NCI-H460 (cell line): ENCODE data around the gene MYH10. TPM values are rescaled to one million over a fixed set of nuclear protein-coding genes. Genes with fewer than 3 reads are reported as not detected.
A peak's percentile ranks its signal among the peaks of the same experiment; 100 is the strongest.

Source experiments
- DNase-seq: peaks from one replicate; pipeline ENCODE4 v3.0.0-alpha.2; 2016; ENCODE audit warnings: low read depth; ENCODE audit errors: extremely low read depth
- total RNA-seq: library from RNA; depleted of rRNA; stranded (reverse); fragments of >200 nt; shearing (Covaris generic); gene quantifications from 2 replicates; pipeline ENCODE4 v1.2.3, GENCODE V29; 2014

MYH10 gene
- total RNA-seq, 1 experiment from 2014 or later, result 8.0 TPM

DNA sequence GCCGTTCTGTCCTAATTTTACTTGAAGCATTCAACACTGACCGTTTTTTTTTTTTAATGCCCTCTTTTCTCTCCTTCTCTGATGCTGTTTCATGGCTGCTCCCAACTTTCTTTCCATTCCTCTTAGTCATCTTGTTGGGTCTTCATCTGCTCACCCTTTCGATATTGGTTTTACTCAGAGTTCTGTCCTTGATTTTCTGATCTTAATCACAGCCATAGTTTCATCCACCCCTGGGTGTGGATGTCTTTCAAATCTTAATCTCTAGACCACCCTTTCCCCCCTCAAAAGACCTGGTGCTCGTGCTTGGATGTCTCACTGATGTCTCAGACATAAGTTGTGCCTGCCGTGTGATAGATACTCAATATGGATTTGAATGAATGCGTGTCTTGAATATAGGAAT, 172.4 kb downstream of the MYH10 start:
- no peak for DNase-seq

- DNase-seq, result no peak
Measured at GRCh38 chr17:8455665-8456209, 174.8 kb downstream of the MYH10 start.

DNA sequence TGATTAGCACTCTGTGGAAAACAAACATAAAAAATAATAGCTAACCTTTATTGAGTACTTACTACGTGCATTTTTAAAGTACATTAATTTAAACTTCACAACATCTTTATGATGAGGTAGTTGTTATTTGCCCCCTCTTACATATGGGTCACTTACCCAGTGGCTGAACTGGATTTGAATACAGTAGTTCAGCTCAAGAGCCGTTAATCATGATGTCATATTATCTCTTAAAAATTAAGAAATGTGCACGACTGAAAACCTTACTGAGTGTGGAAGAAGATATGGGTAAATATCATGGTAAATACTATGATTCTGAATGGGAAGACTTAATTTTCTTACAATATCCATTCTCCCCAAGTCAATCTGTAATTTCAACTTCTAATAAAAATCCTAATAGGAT, 177.2 kb downstream of the MYH10 start:
- no peak for DNase-seq

DNA sequence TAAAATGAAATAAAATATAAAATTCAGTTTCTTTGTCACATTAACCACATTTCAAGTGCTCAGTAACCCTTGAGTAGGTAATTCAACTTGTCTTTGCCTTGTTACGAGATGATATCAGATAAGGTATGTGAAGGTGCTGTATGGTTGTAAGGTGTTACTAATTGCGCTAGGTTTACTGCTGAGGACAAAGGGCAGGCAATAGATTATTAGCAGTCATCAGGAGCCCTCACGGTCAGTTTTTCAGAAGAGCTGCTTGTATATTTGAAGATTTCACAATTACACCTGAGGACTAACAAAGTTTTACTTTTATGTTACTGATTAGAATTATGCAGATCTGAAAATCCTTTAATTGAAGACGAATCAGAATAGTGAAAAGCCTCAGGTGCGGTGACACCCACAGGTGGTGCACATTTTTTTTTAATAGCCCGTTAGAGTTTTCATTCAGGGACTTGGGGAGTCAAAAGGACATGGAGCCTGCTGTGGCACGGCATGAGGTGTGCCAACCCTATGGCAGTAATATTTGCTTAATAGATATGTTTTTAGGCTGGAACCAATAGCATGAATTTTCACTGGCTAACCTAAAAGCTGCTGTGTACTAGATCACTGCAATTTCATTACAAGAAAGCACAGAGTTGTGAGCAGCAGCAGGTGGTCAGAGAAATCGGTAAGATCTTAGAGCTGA, 178.5 kb downstream of the MYH10 start:
- DNase-seq, result no peak

DNA sequence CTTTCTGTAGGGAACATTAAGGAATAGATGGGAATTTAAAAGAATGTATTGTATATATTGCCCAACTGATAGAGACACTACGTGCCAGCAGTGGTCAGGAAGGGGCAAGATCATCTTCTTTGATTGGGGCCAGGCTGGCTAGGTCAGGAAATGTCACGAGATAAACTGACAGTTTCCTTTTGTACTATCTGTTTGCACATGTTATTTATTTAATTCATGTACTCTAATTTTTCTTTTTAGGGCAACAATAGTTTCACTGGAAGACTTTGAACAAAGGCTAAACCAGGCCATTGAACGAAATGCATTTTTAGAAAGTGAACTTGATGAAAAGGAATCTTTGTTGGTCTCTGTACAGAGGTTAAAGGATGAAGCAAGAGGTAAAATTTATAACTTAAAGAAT, 182.2 kb downstream of the MYH10 start:
- DNase-seq, result no peak

DNA sequence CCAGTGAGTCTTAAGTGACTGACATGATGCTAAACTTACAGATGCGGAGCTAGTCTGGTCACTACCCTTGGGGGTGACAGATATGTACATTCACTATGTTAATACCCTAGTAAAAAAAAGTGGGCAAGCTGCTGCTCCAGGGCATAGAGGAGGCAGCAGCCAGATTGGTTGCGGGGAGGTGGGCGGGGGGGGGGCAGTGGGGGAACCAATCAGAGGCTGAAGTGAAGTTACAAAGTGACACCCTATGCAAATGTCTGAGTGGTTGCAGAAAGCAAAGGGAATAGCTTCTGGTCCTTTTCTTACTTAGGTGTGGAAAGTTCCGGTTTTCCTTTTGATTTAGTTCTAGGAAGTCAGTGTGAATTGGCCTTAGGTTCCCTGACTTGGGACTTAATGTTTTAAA, 182.7 kb downstream of the MYH10 start:
- DNase-seq, result no peak

DNA sequence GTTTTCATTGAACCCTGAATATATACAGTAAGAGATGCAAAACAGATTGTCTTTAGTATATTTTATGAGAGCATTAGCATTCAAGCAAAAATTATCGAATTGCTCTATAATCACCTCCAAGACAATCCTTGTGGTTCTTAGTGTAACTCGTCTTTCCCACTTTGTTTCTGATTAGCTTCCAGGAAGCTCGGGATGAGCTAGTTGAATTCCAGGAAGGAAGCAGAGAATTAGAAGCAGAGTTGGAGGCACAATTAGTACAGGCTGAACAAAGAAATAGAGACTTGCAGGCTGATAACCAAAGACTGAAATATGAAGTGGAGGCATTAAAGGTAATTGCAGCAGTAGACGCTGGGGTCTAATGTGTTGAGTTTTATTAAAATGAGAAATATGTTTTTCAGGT, 185.0 kb downstream of the MYH10 start:
- no peak for DNase-seq

DNA sequence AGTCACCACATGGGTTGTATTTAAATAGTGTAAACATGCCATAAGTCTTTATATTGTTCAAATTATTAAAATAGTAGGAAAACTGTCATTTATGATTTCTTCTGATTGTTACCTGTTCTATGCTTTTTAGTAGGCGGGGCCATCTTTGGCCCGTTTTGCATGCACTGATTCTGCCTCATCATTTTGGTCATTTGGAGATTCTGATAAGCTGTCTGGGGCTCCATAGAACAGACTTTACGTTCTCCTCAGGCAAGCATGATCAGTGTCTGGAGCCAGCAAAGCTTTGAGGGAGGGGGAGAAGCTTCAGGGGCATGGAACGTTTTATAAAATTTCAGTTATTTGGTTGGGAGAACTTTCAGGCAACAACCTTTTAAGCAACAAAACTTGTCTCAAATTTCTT, 186.0 kb downstream of the MYH10 start:
- DNase-seq, result no peak

GRCh38 chr17:8443756-8444155, 186.8 kb downstream of the MYH10 start:
- no peak for DNase-seq

GRCh38 chr17:8442310-8442709, 188.2 kb downstream of the MYH10 start:
- no peak for DNase-seq

DNA sequence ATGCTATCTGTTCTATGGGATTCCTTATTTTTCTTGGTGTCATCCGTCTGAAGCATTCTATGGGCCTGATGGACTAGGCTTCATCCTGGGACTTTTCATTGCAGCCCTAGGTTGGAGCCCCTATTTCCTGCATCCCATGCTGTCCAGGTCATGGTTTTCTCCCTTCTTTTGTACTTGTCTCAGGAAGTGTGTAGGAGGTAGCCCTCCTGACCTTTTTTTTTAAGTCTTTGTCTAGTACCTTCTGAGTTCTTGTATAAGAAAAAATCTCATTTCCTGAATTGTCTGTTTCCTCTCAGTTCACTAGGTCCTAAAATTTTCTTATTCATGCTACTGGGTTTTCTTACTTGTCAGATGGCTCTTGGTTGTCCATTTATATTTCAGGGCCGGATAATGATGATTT, 188.8 kb downstream of the MYH10 start:
- DNase-seq, result no peak

GRCh38 chr17:8439681-8440080, 190.8 kb downstream of the MYH10 start:
- DNase-seq, result no peak

DNA sequence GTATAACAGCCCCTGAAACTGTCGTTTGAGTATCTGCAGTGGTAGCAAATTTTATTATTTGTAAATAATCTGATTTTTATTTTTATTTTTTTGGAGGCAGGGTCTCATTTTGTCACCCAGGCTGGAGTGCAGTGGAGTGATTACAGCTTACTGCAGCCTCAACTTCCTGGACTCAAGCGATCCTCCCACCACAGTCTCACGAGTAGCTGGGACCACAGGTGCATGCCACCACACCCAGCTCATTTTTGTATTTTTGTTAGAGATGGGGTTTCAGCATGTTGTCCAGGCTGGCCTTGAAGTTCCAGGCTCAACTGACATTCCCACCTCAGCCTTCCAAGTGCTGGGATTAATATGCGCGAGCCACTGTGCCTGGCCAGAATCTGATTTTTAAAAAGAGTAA, 192.1 kb downstream of the MYH10 start:
- no peak for DNase-seq

GRCh38 chr17:8436844-8437171, 193.7 kb downstream of the MYH10 start:
- DNase-seq, result no peak

DNA sequence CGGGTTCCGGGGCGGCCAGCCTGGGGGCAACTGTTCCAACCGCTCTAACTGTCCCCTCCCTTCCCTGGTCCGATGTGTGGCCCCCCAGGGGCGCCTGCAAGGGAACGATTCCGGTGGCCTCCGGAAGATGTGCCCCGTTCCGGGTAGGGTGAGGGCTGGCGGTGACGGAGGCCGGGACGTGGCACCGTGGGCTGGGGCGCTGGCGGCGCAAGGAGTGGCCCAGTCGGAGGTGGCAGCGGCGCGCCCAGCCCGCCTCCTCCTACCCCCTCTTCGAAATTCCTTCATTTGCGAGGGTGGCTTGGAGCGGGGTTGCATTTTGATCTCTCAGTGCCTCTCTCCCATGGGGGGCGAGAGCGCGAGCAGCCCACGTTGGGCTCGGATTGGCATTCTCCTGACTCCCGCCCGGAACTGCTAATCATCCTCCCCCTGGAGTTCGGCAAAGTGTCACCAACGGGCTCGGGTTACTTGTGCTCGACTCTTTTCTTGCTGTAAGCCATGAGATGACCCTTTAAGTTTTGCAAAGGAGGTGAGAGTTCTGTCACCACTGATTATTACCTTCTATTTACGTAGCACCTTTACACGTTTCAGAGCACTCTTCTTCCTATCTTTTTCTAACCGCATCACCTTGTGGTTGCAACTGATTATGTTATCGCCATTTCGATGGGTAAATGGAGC, 194.2 kb downstream of the MYH10 start:
- DNase-seq, result peak; percentile 19

DNA sequence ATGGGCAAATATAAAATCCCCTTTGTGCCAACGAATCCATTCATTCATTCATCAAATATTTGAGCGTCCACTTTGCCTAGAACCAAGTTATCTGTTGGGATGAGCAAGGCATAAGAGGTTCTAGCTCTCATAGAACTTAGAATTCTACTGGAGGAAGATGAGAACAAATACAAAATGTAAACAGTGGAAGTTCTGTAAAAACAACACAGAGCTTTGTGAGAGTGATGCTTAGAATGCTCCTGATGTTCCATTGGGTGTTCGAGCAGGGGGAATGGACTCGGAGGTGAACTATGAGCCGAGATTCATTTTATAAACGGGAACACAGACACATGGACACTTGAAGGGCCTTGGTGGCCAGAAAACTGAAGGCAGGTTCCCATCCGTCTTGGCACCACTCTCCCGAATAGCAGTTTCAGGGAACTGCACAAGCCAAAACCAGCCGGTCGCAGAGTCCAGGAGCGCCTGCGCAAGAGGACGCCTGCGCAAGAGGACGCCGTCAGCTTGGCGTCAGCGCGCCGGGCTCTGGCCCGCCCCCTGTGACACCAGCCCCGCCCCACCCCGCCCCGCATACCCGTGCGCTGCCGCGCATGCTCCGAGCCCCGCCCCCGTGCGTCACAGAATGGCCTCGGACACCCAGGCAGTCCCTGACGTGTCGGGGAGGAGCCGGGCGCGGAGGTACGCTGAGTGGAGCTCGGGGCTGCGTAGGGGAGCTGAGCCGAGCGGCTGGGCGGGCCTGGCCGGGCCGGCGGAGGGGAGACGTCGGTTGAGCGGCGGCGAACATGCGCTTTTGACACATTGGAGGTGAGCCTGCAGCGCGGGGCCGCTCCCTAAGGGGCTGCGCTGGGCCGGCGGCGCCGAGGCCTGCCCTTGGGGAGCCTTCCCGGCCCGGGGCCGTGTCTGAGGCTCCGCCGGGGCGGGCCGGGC, 195.0 kb downstream of the MYH10 start, which contains the start of gene NDEL1:
Gene NDEL1 (plus strand): TSS at position 640 of the 924 bp plus-strand sequence. CDS start 8,388 bp downstream, outside the sequence.
- DNase-seq, result peak; percentile 98

- DNase-seq, result no peak
Measured at GRCh38 chr17:8430966-8431365, 199.6 kb downstream of the MYH10 start.

- no peak for DNase-seq
Measured at GRCh38 chr17:8426802-8427201, 203.7 kb downstream of the MYH10 start.

DNA sequence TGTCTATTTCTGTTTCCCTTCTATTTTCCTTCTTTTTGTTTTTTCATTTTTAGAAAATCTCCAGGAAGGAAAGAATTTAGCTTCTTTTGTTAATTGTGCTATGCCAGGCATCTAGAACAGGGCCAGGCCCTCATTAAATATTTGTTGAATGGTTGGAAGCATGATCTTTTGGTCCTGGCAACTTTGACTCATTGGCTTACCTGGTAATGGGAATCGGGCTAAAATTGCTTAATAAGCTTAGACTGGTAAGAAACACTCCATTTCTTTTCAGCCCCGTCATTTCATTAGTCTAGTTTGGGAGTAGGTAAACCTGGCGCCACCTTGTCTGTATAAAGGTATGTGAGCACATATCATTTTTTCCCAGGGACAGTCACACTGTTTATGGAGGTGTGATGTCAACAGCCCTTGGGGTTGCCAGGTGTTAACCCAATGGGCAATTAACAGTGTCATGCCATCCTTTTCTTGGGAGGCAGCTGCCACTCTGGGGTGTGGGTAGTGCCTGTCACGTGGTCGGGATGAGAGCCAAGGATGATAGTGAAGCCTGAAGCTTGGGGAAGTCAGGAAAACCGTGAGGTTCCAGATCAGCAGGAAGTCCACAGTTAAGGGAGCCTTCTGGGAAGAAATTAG, 204.3 kb downstream of the MYH10 start:
- DNase-seq, result no peak
